Heart left ventricle (tissue), 16 donors: ENCODE results near the gene SAP130. TPM values are rescaled to one million over a fixed set of nuclear protein-coding genes. Genes with fewer than 3 reads are reported as not detected.

Experiments
- ATAC-seq, 4 donors: fragments of 200-7000 bp; cut with Tn5 transposase; one replicate each; pipeline ENCODE4 v1.9.1; 2020 to 2022; ENCODE audit warnings: moderate library complexity in 4 of 4, mild to moderate bottlenecking in 3 of 4, moderate number of reproducible peaks in 1 of 4
- DNase-seq, 5 donors: peaks; one replicate each; pipeline ENCODE4 v3.0.0-alpha.2; 2020
- H3K27ac ChIP-seq, 12 donors: fragments of 200-600 bp; sonication (generic) in 4 of 12; one replicate each; pipeline versions ENCODE4 v1.5.0 to v1.8.0; 2016 to 2022; ENCODE audit warnings: mild to moderate bottlenecking in 2 of 12
- H3K27me3 ChIP-seq, 9 donors: fragments of 200-600 bp; sonication (generic) in 2 of 9; one replicate each; pipeline versions ENCODE4 v1.5.1 to v1.8.0; 2016 to 2022; ENCODE audit warnings: mild to moderate bottlenecking in 3 of 9
- H3K36me3 ChIP-seq, 9 donors: fragments of 200-600 bp; sonication (generic) in 2 of 9; one replicate each; pipeline versions ENCODE4 v1.5.0 to v1.8.0; 2018 to 2022; ENCODE audit warnings: mild to moderate bottlenecking in 2 of 9
- H3K4me1 ChIP-seq, 12 donors: fragments of 200-600 bp; sonication (generic) in 4 of 12; one replicate each; pipeline versions ENCODE4 v1.5.0 to v1.8.0; 2016 to 2022; ENCODE audit warnings: mild to moderate bottlenecking in 3 of 12
- H3K4me3 ChIP-seq, 12 donors: fragments of 200-600 bp; sonication (generic) in 4 of 12; one replicate each; pipeline versions ENCODE4 v1.5.0 to v1.8.0; 2017 to 2022; ENCODE audit warnings: mild to moderate bottlenecking in 9 of 12, moderate library complexity in 4 of 12
- H3K9me3 ChIP-seq, 12 donors: fragments of 200-600 bp; sonication (generic) in 4 of 12; one replicate each; pipeline versions ENCODE4 v1.5.0 to v1.8.0; 2016 to 2022; ENCODE audit warnings: mild to moderate bottlenecking in 1 of 12
- POLR2A ChIP-seq, 2 donors: fragments of 450-650 bp; IDR thresholded peaks; one replicate each; pipeline ENCODE4 v1.6.1; 2017; ENCODE audit warnings: antibody characterized with exemption in 2 of 2, mild to moderate bottlenecking in 2 of 2, moderate library complexity in 2 of 2
- WGBS, 4 donors: extraction: QIAGEN DNeasy Blood & Tissue Kit in 2 of 4; methylation state at CpG; one replicate each; pipeline versions ENCODE4 v1.1.5 to v1.1.7; 2013 to 2018; 5-methylcytosine and 5-hydroxymethylcytosine counted together
- intact Hi-C, 10 donors: fragments of 100-400 bp; cut with DNase I; formaldehyde crosslinking; loops; one replicate each; pipeline versions ENCODE4 v1.11.1 to v1.14.2; 2022
- polyA plus RNA-seq, 2 donors: library from polyadenylated mRNA; stranded (reverse); fragments of 200-250 nt; gene quantifications; one replicate each; pipeline ENCODE4 v1.2.3, GENCODE V29; 2013
- total RNA-seq, 9 donors: library from RNA; depleted of rRNA in 2 of 9; stranded (reverse); fragments of >200 nt in 2 of 9; fragmentation: NEBNext Ultra II Directional in 3 of 9; extraction: Animal tissue kit (Norgen Biotek cat#: 25700) in 3 of 9; gene quantifications; one replicate each; pipeline versions ENCODE4 v1.1.0 to v1.2.4, GENCODE V29; 2016 to 2023
- TF ChIP-seq, protein P1 (sequence below), 12 donors: fragments of 200-600 bp; sonication (generic) in 4 of 12; IDR thresholded peaks; one replicate each; pipeline versions ENCODE4 v1.5.0 to v1.8.0; 2018 to 2022; ENCODE audit warnings: antibody characterized with exemption in 12 of 12, mild to moderate bottlenecking in 5 of 12
- donor health status: ischemic (EF 13 %, LVEDD 7.1; RV severe dilation, severe dysfunction).
- donor health status: healthy with polysubstance abuse.
- donor health status: DM: no; HTN: yes; CAD: no.
- donor health status: DM: no; HTN: no; CAD: no.
- donor health status: ischemic (EF 25% LVEDD 6.9; RV normal size, moderate dysfunction).
- donor health status: ischemic (EF 25% LVEDD 5.7; RV mildly dilated, moderate dysfunction).
- donor health status: healthy.
- donor health status: DM: yes; HTN: yes; CAD: no.
- donor health status: ischemic (EF 35%, LVEDD 5.7; RV mildly dilated, moderate dysfunction).
- donor health status: nonischemic (EF 11% LVEDD 7.7; RV severe dilation, severe dysfunction).
- donor health status: DM: yes; HTN: yes; CAD: no.
- donor health status: PGD.
- donor health status: ischemic (EF 29% LVEDD 5.4; RV normal size, mild dysfunction).
- donor health status: nonischemic (EF 23%, LVEDD 6.1; RV moderate dilation, normal function).

The SAP130 gene
- total and polyA plus RNA-seq, 11 donors, result 4.6 to 20.3 (median 14.5) TPM

DNA sequence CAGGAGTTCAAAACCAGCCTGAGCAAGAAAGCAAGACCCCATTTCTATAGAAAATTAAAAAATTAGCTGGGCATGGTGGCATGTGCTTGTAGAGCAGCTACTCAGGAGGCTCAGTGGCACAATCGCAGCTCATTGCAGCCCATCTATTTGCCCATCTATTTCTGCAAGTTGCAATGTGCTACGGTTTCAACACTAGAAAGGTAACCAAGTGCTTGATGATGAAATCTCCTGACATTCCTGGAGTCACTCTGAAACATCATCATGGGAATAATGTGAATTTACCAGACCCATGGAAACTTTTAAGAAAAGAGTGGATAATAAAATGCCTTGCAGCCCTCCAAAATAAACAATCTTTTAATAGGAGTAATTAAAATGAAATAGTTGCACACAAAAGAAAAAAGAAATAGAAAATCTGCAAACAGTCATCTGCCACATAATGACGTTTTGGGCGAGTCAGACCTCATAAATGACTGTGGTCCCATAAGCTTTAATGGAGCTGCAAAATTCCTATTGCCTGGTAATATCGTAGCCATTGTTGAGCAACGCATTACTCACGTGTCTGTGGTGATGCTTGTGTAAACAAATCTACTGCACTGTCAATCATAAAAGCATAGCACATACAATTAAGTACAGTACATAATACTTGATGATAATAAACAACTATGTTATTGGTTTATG lies 95.5 kb downstream of the SAP130 start:
- ATAC-seq (no peak), DNase-seq (no peak)
- Histone ChIP-seq H3K27ac (no peak overlapping the region), H3K4me1 (no peaks in the 10 kb centered on the region), H3K27me3 (no peaks in the 10 kb centered on the region), H3K4me3 (no peak overlapping the region), H3K36me3 (no peaks in the 10 kb centered on the region), H3K9me3 (no peaks in the 10 kb centered on the region)
- TF ChIP-seq, protein P1, sequence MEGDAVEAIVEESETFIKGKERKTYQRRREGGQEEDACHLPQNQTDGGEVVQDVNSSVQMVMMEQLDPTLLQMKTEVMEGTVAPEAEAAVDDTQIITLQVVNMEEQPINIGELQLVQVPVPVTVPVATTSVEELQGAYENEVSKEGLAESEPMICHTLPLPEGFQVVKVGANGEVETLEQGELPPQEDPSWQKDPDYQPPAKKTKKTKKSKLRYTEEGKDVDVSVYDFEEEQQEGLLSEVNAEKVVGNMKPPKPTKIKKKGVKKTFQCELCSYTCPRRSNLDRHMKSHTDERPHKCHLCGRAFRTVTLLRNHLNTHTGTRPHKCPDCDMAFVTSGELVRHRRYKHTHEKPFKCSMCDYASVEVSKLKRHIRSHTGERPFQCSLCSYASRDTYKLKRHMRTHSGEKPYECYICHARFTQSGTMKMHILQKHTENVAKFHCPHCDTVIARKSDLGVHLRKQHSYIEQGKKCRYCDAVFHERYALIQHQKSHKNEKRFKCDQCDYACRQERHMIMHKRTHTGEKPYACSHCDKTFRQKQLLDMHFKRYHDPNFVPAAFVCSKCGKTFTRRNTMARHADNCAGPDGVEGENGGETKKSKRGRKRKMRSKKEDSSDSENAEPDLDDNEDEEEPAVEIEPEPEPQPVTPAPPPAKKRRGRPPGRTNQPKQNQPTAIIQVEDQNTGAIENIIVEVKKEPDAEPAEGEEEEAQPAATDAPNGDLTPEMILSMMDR (IDR thresholded peaks at IDR 0.05), result no peak
- TF ChIP-seq POLR2A (IDR thresholded peaks at IDR 0.05), result no peak
- intact Hi-C loops, result no loop called here
- WGBS, 4 donors, result 79 to 89% (median 85%) methylated on average over 7 of the region's 7 CpGs

DNA sequence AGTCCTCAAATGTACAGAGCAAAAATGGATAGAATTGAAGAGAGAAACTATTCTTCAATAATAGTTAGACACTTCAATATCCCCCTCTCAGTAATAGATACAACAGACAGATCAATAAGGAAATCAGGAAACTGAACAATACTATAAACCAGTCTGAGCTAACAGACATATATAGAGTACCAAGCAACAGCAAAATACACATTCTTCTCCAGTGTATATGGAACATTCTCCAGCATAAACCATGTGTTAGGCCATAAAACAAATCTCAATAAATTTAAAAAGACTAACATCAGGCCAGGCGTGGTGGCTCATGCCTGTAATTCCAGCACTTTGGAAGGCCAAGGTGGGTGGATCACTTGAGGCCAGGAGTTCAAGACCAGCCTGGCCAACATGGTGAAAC lies 98.4 kb downstream of the SAP130 start:
- Histone ChIP-seq H3K9me3 (no peaks in the 10 kb centered on the region), H3K4me1 (no peaks in the 10 kb centered on the region), H3K36me3 (no peaks in the 10 kb centered on the region), H3K27me3 (no peaks in the 10 kb centered on the region), H3K4me3 (no peak overlapping the region), H3K27ac (no peak overlapping the region)
- no peak for ATAC-seq
- intact Hi-C loops, result no loop called here
- DNase-seq, result no peak
- TF ChIP-seq, protein P1 (IDR thresholded peaks at IDR 0.05), result no peak
- TF ChIP-seq POLR2A (IDR thresholded peaks at IDR 0.05), result no peak
- 89 to 96% (median 90%) methylated on average over 1 of the region's 1 CpG for WGBS, 4 donors

DNA sequence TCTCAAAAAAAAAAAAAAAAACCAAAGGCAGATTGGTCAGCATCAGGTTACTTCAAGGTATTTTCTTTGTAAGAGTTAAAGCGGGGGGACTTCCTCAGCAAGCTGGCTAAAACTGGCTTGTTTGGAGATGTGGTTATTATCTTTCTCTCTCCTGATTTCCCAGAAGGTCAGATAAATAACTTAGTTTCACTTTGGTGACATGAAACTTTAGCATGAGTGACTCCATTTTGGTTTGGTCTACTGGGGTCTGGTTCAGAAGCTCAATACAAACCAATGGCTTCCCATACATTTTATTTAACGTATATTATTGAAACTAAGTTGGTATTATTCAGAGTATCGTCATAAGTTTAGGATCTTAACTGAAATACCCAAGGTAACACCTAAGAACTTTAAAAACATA lies 100.5 kb downstream of the SAP130 start:
- Histone ChIP-seq H3K4me1 (no peaks in the 10 kb centered on the region), H3K4me3 (no peak overlapping the region), H3K9me3 (no peaks in the 10 kb centered on the region), H3K27me3 (no peaks in the 10 kb centered on the region), H3K36me3 (no peaks in the 10 kb centered on the region), H3K27ac (no peak overlapping the region)
- intact Hi-C loops, result no loop called here
- ATAC-seq (no peak), DNase-seq (no peak)
- TF ChIP-seq, protein P1 (IDR thresholded peaks at IDR 0.05), result no peak
- no peak for TF ChIP-seq POLR2A (IDR thresholded peaks at IDR 0.05)
- WGBS, 4 donors, result 90 to 95% (median 92%) methylated on average over 3 of the region's 3 CpGs

DNA sequence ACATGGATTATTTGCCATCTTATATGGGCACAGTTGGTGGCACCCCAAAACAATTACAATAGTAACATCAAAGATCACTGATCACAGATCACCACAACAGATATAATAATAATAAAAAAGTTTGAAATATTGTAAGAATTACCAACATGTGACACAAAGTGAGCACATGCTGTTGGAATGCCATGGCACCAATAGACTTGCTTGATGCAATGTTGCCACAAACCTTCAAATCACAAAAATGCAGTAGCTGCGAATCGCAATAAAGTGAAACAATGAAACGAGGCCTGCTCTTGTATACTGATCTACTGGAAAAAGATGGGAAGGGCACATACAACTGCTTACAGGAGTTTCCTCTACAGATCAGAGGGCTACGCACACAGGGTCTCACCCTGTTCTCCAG lies 109.9 kb downstream of the SAP130 start:
- Histone ChIP-seq H3K27me3 (no peaks in the 10 kb centered on the region), H3K27ac (no peak overlapping the region), H3K36me3 (no peaks in the 10 kb centered on the region), H3K4me3 (no peak overlapping the region), H3K9me3 (peaks cover 0 to 5% (median 0%) of the 10 kb centered on the region in 12 donors), H3K4me1 (no peaks in the 10 kb centered on the region)
- 92 to 99% (median 94%) methylated on average over 4 of the region's 4 CpGs for WGBS, 4 donors
- intact Hi-C loops, result no loop called here
- ATAC-seq (no peak), DNase-seq (no peak)
- TF ChIP-seq POLR2A (IDR thresholded peaks at IDR 0.05), result no peak
- TF ChIP-seq, protein P1 (IDR thresholded peaks at IDR 0.05), result no peak
